Vagina (tissue), 2 donors: ENCODE measurements around the gene GABRB2. TPM values are rescaled to one million over a fixed set of nuclear protein-coding genes. Genes with fewer than 3 reads are reported as not detected.
"Not testable (repeated sequence)": the region's sequence is repeated elsewhere in the genome, so short reads cannot be mapped to it uniquely, and the experiment has no call there.

ENCODE experiments used
- DNase-seq, 2 donors: peaks; one replicate each; pipeline ENCODE4 v3.0.0-alpha.2; 2017; ENCODE audit errors: extremely low spot score in 2 of 2
- H3K27ac ChIP-seq: fragments of 200-600 bp; sonication (generic); one replicate; pipeline ENCODE4 v1.5.1; 2019
- H3K27me3 ChIP-seq: fragments of 200-600 bp; sonication (generic); one replicate; pipeline ENCODE4 v1.5.1; 2019
- H3K36me3 ChIP-seq, 2 donors: fragments of 200-600 bp; sonication (generic); one replicate each; pipeline ENCODE4 v1.5.1; 2017 to 2019
- H3K4me1 ChIP-seq: fragments of 200-600 bp; sonication (generic); one replicate; pipeline ENCODE4 v1.5.1; 2019
- H3K4me3 ChIP-seq, 2 donors: fragments of 200-600 bp; sonication (generic); 1 replicate in 1 of 2; 2 replicates in 1 of 2; pipeline ENCODE4 v1.5.1; 2016 to 2019
- H3K9me3 ChIP-seq: fragments of 200-600 bp; sonication (generic); one replicate; pipeline ENCODE4 v1.5.1; 2019
- POLR2A ChIP-seq, 2 donors: fragments of 450-650 bp; IDR thresholded peaks; one replicate each; pipeline ENCODE4 v1.6.1; 2017; ENCODE audit warnings: antibody characterized with exemption in 2 of 2, mild to moderate bottlenecking in 2 of 2, moderate library complexity in 2 of 2
- POLR2AphosphoS5 ChIP-seq, 2 donors: sonication (generic); formaldehyde crosslinking; IDR thresholded peaks; one replicate each; pipeline ENCODE4 v1.9.0; 2017; ENCODE audit warnings: antibody characterized with exemption in 2 of 2, mild to moderate bottlenecking in 2 of 2, low read depth in 1 of 2; ENCODE audit not compliant: insufficient read depth in 1 of 2
- intact Hi-C: fragments of 100-400 bp; cut with DNase I; formaldehyde crosslinking; loops from one replicate; pipeline ENCODE4 v1.15.1; 2023
- total RNA-seq: library from RNA; depleted of rRNA; stranded (reverse); fragments of >200 nt; gene quantifications from one replicate; pipeline ENCODE4 v1.2.3, GENCODE V29; 2016
- TF ChIP-seq, protein P1 (sequence below), 3 experiments: fragments of 450-650 bp in 2 of 3; fragments of 200-600 bp in 1 of 3; sonication (generic) in 1 of 3; IDR thresholded peaks; one replicate each; pipeline ENCODE4 v1.5.1; 2017 to 2019; ENCODE audit warnings: antibody characterized with exemption in 3 of 3, mild to moderate bottlenecking in 2 of 3, moderate library complexity in 2 of 3

GABRB2 gene
- total RNA-seq, 1 donor from 2014 or later: under 0.01 TPM

- Histone ChIP-seq H3K4me3 (no peak overlapping the region), H3K27me3 (no peaks in the 10 kb centered on the region), H3K27ac (no peak overlapping the region), H3K9me3 (no peaks in the 10 kb centered on the region), H3K4me1 (no peaks in the 10 kb centered on the region), H3K36me3 (no peaks in the 10 kb centered on the region)
- TF ChIP-seq, protein P1, sequence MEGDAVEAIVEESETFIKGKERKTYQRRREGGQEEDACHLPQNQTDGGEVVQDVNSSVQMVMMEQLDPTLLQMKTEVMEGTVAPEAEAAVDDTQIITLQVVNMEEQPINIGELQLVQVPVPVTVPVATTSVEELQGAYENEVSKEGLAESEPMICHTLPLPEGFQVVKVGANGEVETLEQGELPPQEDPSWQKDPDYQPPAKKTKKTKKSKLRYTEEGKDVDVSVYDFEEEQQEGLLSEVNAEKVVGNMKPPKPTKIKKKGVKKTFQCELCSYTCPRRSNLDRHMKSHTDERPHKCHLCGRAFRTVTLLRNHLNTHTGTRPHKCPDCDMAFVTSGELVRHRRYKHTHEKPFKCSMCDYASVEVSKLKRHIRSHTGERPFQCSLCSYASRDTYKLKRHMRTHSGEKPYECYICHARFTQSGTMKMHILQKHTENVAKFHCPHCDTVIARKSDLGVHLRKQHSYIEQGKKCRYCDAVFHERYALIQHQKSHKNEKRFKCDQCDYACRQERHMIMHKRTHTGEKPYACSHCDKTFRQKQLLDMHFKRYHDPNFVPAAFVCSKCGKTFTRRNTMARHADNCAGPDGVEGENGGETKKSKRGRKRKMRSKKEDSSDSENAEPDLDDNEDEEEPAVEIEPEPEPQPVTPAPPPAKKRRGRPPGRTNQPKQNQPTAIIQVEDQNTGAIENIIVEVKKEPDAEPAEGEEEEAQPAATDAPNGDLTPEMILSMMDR (IDR thresholded peaks at IDR 0.05): no peak
- TF ChIP-seq POLR2AphosphoS5 (IDR thresholded peaks at IDR 0.05; ENCODE audit: insufficient read depth in 1 of 2, low read depth in 1 of 2) (no peak), POLR2A (IDR thresholded peaks at IDR 0.05) (no peak)
- intact Hi-C loops: no loop called here
- no peak for DNase-seq
Measured at GRCh38 chr5:161261668-161262323, 284.7 kb downstream of the GABRB2 start.

DNA sequence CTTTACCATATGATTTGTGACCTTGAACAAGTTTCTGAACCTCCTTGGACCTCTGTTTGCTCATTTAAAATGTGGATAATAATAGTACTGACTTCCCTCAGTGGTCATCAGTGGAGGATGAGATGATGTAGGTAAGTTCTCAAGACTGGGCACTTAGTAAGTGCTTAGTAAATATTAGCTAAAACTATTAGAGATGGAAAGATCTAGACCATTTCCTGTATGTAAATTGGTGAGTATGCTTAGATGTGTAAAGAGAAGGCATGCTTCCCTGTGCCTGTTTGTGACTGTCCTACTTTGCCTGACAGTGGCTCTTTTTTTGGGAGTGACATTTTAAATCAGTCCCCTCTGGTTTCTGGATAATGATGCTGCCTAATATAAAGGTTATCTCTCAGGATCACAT is 288.1 kb downstream of the GABRB2 start:
- TF ChIP-seq POLR2AphosphoS5 (IDR thresholded peaks at IDR 0.05; ENCODE audit: insufficient read depth in 1 of 2, low read depth in 1 of 2): no peak
- TF ChIP-seq, protein P1 (IDR thresholded peaks at IDR 0.05): no peak
- no peak for TF ChIP-seq POLR2A (IDR thresholded peaks at IDR 0.05)
- Histone ChIP-seq H3K4me1 (no peaks in the 10 kb centered on the region), H3K27me3 (no peaks in the 10 kb centered on the region), H3K27ac (no peak overlapping the region), H3K36me3 (no peaks in the 10 kb centered on the region), H3K9me3 (no peaks in the 10 kb centered on the region), H3K4me3 (no peak overlapping the region)
- intact Hi-C loops: no loop called here
- DNase-seq: no peak

- Histone ChIP-seq H3K4me3 (no peak overlapping the region), H3K4me1 (no peaks in the 10 kb centered on the region), H3K27me3 (no peaks in the 10 kb centered on the region), H3K9me3 (no peaks in the 10 kb centered on the region), H3K27ac (no peak overlapping the region), H3K36me3 (no peaks in the 10 kb centered on the region)
- TF ChIP-seq POLR2AphosphoS5 (IDR thresholded peaks at IDR 0.05; ENCODE audit: insufficient read depth in 1 of 2, low read depth in 1 of 2) (no peak), POLR2A (IDR thresholded peaks at IDR 0.05) (no peak)
- no peak for DNase-seq
- intact Hi-C loops: no loop called here
Measured at GRCh38 chr5:161256957-161257356, 289.6 kb downstream of the GABRB2 start.

DNA sequence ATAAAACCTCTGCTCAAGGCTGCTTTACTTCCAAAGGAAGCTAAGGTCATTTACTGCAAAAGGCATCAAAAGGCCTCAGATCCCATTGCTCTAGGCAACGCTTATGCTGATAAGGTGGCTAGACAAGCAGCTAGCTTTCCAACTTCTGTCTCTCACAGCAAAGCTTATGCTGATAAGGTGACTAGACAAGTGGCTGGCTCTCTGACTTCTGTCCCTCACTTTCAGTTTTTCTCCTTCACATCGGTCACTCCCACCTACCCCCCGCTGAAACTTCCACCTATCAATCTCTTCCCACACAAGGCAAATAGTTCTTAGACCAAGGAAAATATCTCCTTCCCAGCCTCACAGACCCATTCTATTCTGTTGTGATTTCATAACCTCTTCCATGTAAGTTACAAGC is 293.6 kb downstream of the GABRB2 start:
- intact Hi-C loops, H3K9me3 ChIP-seq, H3K4me3 ChIP-seq, H3K4me1 ChIP-seq, DNase-seq, H3K27ac ChIP-seq, H3K27me3 ChIP-seq, H3K36me3 ChIP-seq: not testable (repeated sequence)

- intact Hi-C loops: no loop called here
- TF ChIP-seq, protein P1 (IDR thresholded peaks at IDR 0.05): no peak
- TF ChIP-seq POLR2A (IDR thresholded peaks at IDR 0.05) (no peak), POLR2AphosphoS5 (IDR thresholded peaks at IDR 0.05; ENCODE audit: insufficient read depth in 1 of 2, low read depth in 1 of 2) (no peak)
- H3K4me3 ChIP-seq: no peak overlapping the region
- H3K27me3 ChIP-seq: no peaks in the 10 kb centered on the region
- no peaks in the 10 kb centered on the region for H3K36me3 ChIP-seq
- H3K27ac ChIP-seq: no peak overlapping the region
- H3K4me1 ChIP-seq: no peaks in the 10 kb centered on the region
- DNase-seq: no peak
- H3K9me3 ChIP-seq: no peaks in the 10 kb centered on the region
Measured at GRCh38 chr5:161246749-161247148, 299.8 kb downstream of the GABRB2 start.

- H3K27ac ChIP-seq, H3K36me3 ChIP-seq, H3K4me3 ChIP-seq, H3K9me3 ChIP-seq, H3K4me1 ChIP-seq, intact Hi-C loops, DNase-seq, H3K27me3 ChIP-seq: not testable (repeated sequence)
Measured at GRCh38 chr5:161245846-161246245, 300.7 kb downstream of the GABRB2 start.

Other genes starting within 250 kb of the GABRB2 start
- gene GABRA6, start 139.0 kb upstream of the GABRB2 start, total RNA-seq: not detected